HG03139 (cell line): ENCODE measurements around the gene HSD17B4.
"Not testable (repeated sequence)": the region's sequence is repeated elsewhere in the genome, so short reads cannot be mapped to it uniquely, and the experiment has no call there.

Experiments
- ATAC-seq: cut with Tn5 transposase; IDR thresholded peaks from one replicate; pipeline ENCODE4 v1.9.1; 2021; ENCODE audit not compliant: unreplicated experiment

Gene HSD17B4

GRCh38 chr5:119428574-119428973 is 23.7 kb upstream of the HSD17B4 start:
- ATAC-seq: not testable (repeated sequence)

DNA sequence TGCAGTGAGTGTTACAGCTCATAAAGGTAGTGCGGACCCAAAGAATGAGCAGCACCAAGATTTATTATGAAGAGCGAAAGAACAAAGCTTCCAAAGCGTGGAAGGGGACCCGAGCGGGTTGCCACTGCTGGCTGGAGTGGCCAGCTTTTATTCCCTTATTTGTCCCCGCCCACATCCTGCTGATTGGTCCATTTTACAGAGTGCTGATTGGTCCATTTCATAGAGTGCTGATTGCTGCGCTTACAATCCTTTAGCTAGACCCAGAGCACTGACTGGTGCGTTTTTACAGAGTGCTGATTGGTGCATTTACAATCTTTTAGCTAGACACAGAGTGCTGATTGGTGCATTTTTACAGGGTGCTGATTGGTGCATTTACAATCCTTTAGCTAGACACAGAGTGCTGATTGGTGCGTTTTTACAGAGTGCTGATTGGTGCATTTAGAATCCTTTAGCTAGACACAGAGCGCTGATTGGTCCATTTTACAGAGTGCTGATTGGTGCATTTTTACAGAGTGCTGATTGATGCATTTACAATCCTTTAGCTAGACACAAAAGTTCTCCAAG is 19.5 kb upstream of the HSD17B4 start:
- ATAC-seq: not testable (repeated sequence)

- ATAC-seq: peak; percentile 82
Observed at GRCh38 chr5:119435436-119436132, 16.7 kb upstream of the HSD17B4 start.

DNA sequence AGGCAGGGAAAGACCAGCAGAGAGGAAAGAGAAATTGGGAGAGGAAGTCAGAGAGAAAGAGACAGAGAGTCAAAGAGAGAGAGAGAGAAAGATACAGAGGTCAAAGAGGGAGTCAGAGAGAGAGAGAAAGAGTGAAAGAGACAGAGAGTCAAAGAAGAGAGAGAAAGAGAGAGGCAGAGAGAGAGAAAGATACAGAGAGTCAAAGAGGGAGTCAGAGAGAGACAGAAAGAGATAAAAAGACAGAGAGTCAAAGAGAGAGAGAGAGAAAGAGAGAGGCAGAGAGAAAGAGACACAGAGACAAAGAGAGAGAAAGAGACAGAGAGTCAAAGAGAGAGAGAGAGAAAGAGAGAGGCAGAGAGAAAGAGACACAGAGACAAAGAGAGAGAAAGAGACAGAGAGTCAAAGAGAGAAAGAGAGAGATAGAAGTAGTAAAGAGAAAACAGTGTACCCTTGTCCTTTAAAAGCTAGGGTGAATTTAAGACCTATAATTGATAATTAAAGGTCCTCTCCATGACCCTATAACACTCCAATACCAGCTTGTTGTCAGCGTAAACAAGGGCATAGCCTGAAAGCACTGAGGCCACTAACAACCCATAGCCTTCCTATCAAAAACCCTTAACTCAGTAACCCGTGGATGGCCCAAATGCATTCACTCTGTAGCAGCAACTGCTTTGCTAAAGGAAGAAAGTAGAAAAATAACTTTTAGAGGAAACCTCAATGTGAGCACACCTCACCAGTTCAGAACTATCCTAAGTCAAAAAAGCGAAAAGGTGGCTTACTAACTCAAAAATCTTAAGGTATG is 14.3 kb upstream of the HSD17B4 start:
- not testable (repeated sequence) for ATAC-seq

DNA sequence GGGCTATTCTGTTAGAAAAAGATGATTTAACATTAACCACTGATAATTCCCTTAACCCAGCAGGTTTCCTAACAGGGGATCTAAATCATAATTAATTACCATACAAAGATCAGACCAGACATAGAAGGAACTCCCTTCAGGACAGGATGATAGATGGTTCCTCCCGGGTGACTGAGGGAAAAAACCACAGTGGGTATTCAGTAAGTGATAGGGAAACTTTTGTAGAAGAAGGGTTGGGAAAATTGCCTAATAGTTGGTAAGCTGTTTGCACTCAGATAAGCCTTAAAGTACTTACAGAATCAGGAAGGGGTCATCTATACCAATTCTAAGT is 13.7 kb upstream of the HSD17B4 start:
- ATAC-seq: not testable (repeated sequence)

DNA sequence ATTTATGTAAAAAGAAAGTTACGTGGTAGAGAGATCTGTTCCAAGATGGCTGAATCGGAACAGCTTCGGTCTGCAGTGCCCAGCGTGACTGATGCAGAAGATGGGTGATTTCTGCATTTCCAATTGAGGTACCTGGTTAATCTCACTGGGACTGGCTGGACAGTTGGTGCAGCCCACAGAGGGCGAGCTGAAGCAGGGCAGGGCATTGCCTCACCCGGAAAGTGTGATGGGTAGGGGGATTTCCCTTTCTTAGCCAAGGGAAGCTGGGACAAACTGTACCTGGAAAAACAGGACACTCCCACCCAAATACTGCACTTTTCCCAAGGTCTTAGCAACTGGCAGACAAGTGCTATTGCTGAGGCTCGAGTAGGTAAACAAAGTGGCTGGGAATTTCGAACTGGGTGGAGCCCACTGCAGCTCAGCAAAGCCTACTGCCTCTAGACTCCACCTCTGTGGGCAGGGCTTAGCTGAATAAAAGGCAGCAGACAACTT is 13.1 kb upstream of the HSD17B4 start:
- no peak for ATAC-seq

DNA sequence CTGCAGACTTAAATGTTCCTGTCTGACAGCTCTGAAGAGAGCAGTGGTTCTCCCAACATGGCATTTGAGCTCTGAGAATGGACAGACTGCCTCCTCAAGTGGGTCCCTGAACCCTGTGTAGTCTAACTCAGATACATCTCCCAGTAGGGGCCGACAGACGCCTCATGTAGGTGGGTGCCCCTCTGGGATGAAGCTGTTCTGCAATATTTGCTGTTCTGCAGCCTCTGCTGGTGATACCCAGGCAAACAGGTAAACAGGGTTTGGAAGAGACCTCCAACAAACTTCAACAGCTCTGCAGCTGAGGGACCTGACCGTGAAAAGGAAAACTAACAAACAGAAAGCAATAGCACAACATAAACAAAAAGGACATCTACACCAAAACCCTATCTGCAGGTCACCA is 12.7 kb upstream of the HSD17B4 start:
- ATAC-seq: not testable (repeated sequence)

DNA sequence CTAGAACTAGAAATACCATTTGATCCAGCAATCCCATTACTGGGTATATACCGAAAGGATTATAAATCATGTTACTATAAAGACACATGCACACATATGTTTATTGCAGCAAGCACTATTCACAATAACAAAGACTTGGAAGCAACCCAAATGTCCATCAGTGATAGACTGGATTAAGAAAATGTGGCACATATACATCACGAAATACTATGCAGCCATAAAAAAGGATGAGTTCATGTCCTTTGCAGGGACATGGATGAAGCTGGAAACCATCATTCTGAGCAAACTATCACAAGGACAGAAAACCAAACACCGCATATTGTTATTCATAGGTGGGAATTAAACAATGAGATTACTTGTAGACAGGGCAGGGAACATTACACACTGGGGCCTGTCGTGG is 7.7 kb upstream of the HSD17B4 start:
- ATAC-seq: not testable (repeated sequence)

DNA sequence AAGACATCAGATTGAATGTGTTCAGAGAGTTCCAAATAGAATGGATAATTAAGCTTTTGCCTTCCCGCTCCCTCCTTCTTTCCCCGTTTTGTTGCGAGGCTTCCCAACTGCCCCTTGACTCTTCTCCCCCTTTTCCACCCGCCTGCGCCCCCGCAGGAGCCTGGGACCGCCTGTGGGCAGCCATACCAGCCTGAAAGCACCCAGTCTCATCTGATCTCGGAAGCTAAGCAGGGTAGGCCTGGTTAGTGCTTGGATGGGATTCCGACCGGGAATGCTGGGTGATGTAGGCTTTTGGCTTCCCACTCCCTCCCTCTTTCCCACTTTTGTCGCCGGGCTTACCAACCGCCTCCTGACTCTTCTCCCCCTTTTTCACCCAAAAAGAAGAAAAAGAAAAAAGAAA is 6.8 kb upstream of the HSD17B4 start:
- ATAC-seq: no peak

GRCh38 chr5:119449882-119450281 is 2.4 kb upstream of the HSD17B4 start:
- ATAC-seq: no peak

DNA sequence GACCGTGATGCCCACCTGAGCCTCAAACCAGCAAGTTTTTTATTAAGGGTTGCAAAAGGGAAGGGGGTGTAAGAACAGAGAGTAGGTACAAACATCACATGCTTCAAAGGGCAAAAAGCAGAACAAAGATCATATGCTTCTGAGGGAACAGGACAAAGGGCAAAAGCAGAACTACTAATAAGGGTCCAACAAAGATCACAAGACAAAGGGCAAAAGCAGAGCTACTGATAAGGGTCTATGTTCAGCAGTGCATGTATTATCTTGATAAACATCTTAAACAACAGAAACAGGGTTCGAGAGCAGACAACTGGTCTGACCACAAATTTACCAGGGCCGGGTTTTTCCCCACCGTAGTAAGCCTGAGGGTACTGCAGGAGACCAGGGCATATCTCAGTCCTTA is 1.7 kb upstream of the HSD17B4 start:
- ATAC-seq: not testable (repeated sequence)

- ATAC-seq: no peak
Observed at GRCh38 chr5:119451561-119451960, 736 bp upstream of the HSD17B4 start.

DNA sequence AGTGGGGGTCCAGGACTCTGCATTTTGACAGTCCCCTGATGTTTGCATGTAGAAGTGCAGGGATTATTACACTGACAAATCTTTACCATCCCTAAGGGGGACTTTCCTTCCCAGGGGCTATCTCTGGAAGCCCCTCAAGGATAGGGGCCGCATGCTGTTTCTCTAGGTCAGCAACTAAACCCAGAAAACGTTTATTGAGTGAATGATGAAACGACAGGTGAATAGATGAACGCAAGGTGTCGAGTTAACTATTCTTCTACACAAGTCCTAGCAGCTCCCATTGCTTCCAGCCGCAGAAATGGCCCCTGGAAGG is 281 bp upstream of the HSD17B4 start:
- no peak for ATAC-seq

DNA sequence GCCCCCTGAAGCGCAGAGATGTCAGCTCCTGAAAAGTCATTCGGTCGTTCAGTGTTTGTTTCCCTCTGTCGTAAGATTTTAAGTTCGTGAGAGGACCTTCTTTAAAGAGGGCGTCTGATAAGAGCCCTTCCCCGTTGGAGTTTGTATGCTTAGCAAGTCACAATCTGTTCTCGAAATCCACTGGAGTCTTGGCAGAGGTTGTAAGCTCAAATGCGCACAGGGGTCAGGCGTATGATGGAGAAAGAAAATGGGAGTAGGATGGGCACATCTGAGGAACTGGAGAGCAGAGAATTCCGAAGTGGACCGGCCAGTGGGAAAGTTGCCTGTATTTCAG is 710 bp downstream of the HSD17B4 start:
- peak; percentile 2 for ATAC-seq

GRCh38 chr5:119454171-119454570 is 1.9 kb downstream of the HSD17B4 start:
- ATAC-seq: no peak

GRCh38 chr5:119458911-119459632 is 6.8 kb downstream of the HSD17B4 start:
- ATAC-seq: no peak

DNA sequence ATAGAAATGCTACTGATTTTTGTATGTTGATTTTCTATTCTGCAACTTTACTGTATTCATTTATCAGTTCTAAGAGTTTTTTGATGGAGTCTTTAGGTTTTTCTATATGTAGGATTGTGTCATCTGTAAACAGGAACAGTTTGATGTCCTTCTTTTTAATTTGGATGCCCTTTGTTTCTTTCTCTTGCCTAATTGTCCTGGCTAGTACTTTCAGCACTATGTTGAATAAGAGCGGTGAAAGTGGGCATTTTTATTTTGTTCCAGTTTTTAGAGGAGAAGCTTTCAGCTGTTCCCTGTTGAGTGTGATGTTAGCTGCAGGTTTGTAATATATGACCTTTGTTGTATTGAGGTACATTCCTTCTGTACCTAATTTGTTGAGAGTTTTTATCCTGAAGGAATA is 13.3 kb downstream of the HSD17B4 start:
- ATAC-seq: no peak

GRCh38 chr5:119468286-119468685 is 16.0 kb downstream of the HSD17B4 start:
- ATAC-seq: no peak

GRCh38 chr5:119470105-119470763 is 17.9 kb downstream of the HSD17B4 start:
- ATAC-seq: peak; percentile 48

- peak; percentile 29 for ATAC-seq
Observed at GRCh38 chr5:119470851-119471451, 18.7 kb downstream of the HSD17B4 start.

- ATAC-seq: no peak
Observed at GRCh38 chr5:119473241-119473640, 20.9 kb downstream of the HSD17B4 start.
